AG04450 (cell line): Measurements from ENCODE around the gene LIG1. TPM values are rescaled to one million over a fixed set of nuclear protein-coding genes. Genes with fewer than 3 reads are reported as not detected.

Experiments used
- CTCF ChIA-PET: fragments of 300-600, 350-600 bp; formaldehyde crosslinking; extraction: SDS; loops from one replicate; lab custom pipeline; 2022; ENCODE audit warnings: antibody characterized with exemption, inconsistent platforms; lab: Charles Lee
- POLR2A ChIA-PET: fragments of 350-600 bp; formaldehyde crosslinking; extraction: SDS; loops from one replicate; lab custom pipeline; 2021; ENCODE audit warnings: antibody characterized with exemption, inconsistent platforms; lab: Yijun Ruan, JAX
- DNase-seq: peaks from one replicate; pipeline ENCODE4 v3.0.0-alpha.2; 2011; ENCODE audit warnings: low read depth, low spot score
- H3K27ac ChIP-seq: one replicate; pipeline ENCODE4 v1.5.1; 2012; ENCODE audit warnings: low read depth, low read length, control low read depth
- H3K27me3 ChIP-seq: one replicate; pipeline ENCODE4 v1.6.0; 2012; ENCODE audit warnings: low read length; ENCODE audit not compliant: control insufficient read depth, insufficient read depth
- H3K4me3 ChIP-seq: 2 replicates; pipeline ENCODE4 v1.5.1; 2011; ENCODE audit warnings: mild to moderate bottlenecking, low read depth, low read length, control low read depth
- H3K9me3 ChIP-seq: 2 replicates; pipeline ENCODE4 v1.5.1; 2012; ENCODE audit warnings: low read length; ENCODE audit not compliant: control insufficient read depth, insufficient read depth
- CTCF ChIP-seq: IDR thresholded peaks from 2 replicates; pipeline ENCODE4 v1.5.1; 2011; ENCODE audit warnings: low read depth, low read length, control low read depth, inconsistent platforms
- polyA plus RNA-seq: library from polyadenylated mRNA; depleted of rRNA; stranded (reverse); fragments of >200 nt; gene quantifications from 2 replicates; pipeline ENCODE4 v1.2.3, GENCODE V29; 2011; rRNA removed

The LIG1 gene
- polyA plus RNA-seq, 1 experiment, result 7.6 TPM

DNA sequence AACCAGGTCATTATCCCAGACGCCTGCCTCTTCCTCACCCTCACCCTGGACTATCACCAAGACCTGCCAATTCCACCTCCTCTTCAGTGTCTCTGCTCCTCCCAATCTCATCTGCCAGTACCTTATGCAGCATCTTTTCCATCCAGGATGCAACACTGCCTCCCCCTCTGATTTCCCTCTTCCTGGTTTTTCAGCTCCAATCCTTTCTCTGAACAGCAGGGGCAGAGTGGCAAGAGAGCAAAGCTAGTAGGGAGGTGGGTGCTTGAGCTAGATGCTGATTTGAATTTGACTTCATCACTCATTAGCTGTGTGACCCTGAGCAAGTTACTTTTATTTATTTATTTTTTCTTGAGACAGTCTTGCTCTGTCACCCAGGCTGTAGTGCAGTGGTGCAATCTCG lies 100.7 kb downstream of the LIG1 start:
- H3K27ac ChIP-seq, result no peak overlapping the region
- H3K4me3 ChIP-seq, result no peak overlapping the region
- DNase-seq, result no peak
- CTCF ChIA-PET, result no interaction called here
- H3K9me3 ChIP-seq, result no peaks in the 10 kb centered on the region
- TF ChIP-seq CTCF, result no peak
- POLR2A ChIA-PET, result no interaction called here
- H3K27me3 ChIP-seq, result no peaks in the 10 kb centered on the region

Other genes starting within 250 kb of the LIG1 start
- not detected in 2 replicates for gene BSPH1, start 178.2 kb downstream of the LIG1 start, polyA plus RNA-seq
- gene ELSPBP1, start 175.7 kb downstream of the LIG1 start, polyA plus RNA-seq, result not detected in 2 replicates
- gene CABP5, start 126.3 kb downstream of the LIG1 start, polyA plus RNA-seq, result not detected in 2 replicates
- gene PLA2G4C, start 59.5 kb downstream of the LIG1 start, polyA plus RNA-seq, result 8.0 and 10.4 TPM in 2 replicates
- 0.66 and 0.83 TPM in 2 replicates for gene ZSWIM9, start 336 bp upstream of the LIG1 start, polyA plus RNA-seq
- gene CARD8, start 85.6 kb upstream of the LIG1 start, polyA plus RNA-seq, result 18.8 and 22.4 TPM in 2 replicates
- 0.53 and 0.63 TPM in 2 replicates for gene ZNF114, start 99.7 kb upstream of the LIG1 start, polyA plus RNA-seq
- gene EMP3, start 155.2 kb upstream of the LIG1 start, polyA plus RNA-seq, result 227 and 341 TPM in 2 replicates
- gene TMEM143, start 193.6 kb upstream of the LIG1 start, polyA plus RNA-seq, result 4.7 and 5.1 TPM in 2 replicates
- not detected in 2 replicates for gene SYNGR4, start 194.0 kb upstream of the LIG1 start, polyA plus RNA-seq
- gene KDELR1, start 221.2 kb upstream of the LIG1 start, polyA plus RNA-seq, result 168 and 187 TPM in 2 replicates
- gene GRIN2D, start 223.3 kb upstream of the LIG1 start, polyA plus RNA-seq, result 0.07 and 0.10 TPM in 2 replicates